ENCODE results near the gene ZNF385B.

DNA sequence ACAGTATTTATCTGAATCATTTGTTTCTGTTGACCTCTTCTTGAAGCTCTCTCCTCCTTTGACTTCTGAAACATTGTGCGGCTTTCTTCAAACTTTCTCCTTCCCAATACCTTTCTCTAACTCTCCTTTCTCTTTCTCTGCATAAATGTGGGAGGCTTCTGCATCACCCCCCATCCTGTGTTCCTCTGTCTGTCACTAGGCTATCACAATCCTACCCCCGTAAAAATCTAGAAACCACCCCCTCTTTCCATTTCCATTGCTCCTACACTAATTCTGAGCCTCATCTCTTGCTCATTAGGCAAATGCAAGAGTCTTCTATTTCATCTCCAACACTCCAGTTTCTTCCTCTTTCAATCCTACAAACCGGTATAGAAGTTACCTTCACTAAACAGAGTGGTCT is 32.2 kb upstream of the ZNF385B start:
- no peak for TF ChIP-seq TAF1 (conservative IDR thresholded peaks at IDR 0.05)
- TF ChIP-seq, protein P1, sequence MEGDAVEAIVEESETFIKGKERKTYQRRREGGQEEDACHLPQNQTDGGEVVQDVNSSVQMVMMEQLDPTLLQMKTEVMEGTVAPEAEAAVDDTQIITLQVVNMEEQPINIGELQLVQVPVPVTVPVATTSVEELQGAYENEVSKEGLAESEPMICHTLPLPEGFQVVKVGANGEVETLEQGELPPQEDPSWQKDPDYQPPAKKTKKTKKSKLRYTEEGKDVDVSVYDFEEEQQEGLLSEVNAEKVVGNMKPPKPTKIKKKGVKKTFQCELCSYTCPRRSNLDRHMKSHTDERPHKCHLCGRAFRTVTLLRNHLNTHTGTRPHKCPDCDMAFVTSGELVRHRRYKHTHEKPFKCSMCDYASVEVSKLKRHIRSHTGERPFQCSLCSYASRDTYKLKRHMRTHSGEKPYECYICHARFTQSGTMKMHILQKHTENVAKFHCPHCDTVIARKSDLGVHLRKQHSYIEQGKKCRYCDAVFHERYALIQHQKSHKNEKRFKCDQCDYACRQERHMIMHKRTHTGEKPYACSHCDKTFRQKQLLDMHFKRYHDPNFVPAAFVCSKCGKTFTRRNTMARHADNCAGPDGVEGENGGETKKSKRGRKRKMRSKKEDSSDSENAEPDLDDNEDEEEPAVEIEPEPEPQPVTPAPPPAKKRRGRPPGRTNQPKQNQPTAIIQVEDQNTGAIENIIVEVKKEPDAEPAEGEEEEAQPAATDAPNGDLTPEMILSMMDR (IDR thresholded peaks at IDR 0.05; ENCODE audit: low read depth, low read length, missing input control), result no peak
- TF ChIP-seq, protein P2, sequence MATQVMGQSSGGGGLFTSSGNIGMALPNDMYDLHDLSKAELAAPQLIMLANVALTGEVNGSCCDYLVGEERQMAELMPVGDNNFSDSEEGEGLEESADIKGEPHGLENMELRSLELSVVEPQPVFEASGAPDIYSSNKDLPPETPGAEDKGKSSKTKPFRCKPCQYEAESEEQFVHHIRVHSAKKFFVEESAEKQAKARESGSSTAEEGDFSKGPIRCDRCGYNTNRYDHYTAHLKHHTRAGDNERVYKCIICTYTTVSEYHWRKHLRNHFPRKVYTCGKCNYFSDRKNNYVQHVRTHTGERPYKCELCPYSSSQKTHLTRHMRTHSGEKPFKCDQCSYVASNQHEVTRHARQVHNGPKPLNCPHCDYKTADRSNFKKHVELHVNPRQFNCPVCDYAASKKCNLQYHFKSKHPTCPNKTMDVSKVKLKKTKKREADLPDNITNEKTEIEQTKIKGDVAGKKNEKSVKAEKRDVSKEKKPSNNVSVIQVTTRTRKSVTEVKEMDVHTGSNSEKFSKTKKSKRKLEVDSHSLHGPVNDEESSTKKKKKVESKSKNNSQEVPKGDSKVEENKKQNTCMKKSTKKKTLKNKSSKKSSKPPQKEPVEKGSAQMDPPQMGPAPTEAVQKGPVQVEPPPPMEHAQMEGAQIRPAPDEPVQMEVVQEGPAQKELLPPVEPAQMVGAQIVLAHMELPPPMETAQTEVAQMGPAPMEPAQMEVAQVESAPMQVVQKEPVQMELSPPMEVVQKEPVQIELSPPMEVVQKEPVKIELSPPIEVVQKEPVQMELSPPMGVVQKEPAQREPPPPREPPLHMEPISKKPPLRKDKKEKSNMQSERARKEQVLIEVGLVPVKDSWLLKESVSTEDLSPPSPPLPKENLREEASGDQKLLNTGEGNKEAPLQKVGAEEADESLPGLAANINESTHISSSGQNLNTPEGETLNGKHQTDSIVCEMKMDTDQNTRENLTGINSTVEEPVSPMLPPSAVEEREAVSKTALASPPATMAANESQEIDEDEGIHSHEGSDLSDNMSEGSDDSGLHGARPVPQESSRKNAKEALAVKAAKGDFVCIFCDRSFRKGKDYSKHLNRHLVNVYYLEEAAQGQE (IDR thresholded peaks at IDR 0.05), result no peak
- no peak for TF ChIP-seq SP1 (IDR thresholded peaks at IDR 0.05)
- no peak for TF ChIP-seq JUND (IDR thresholded peaks at IDR 0.05)
- TF ChIP-seq GABPA (IDR thresholded peaks at IDR 0.05 in 1 of 2, conservative IDR thresholded peaks at IDR 0.05 in 1 of 2), result no peak
